ENCODE results near the gene C13orf42. TPM values are rescaled to one million over a fixed set of nuclear protein-coding genes. Genes with fewer than 3 reads are reported as not detected.

Gene C13orf42
- total RNA-seq, 4 donors from 2014 or later = not detected

DNA sequence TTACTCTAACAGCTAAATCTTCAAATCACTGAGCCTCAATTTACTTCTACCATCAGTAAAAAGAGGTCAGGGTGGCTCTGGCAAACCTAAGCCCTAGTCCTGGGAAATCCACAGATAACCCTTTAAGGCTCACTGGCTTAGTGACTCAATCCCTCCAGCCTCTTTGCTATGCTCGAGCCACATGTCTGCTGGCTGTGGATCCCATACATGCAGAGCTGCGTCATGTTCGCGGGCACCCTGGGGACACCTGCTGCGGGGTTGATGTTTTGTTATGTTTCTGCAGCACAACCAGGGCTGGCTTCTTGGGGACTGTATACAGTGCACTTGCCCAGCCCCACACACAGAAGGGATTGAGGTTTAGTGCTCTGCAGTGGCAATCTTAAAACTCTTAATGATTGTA is 41.6 kb upstream of the C13orf42 start:
- WGBS, 2 donors (ENCODE audit: low coverage in 1 of 2) = 82% methylated on average over 5 of the region's 5 CpGs; no CpG with 5 or more reads in 1 of the 2 donors
- in situ Hi-C loops (cut with MboI; ENCODE audit: low pct_ligation_motif_present in 1 of 4, low pct_unique_long_range_greater_than_20kb in 1 of 4, low sequenced_read_pairs in 3 of 4) = no loop called here
- H3K27ac ChIP-seq = no peak overlapping the region
- intact Hi-C loops (cut with DNase I; ENCODE audit: low total_unique reads) = no loop called here
- no peak overlapping the region for H3K4me3 ChIP-seq
- no peak for DNase-seq
- TF ChIP-seq, protein P1, sequence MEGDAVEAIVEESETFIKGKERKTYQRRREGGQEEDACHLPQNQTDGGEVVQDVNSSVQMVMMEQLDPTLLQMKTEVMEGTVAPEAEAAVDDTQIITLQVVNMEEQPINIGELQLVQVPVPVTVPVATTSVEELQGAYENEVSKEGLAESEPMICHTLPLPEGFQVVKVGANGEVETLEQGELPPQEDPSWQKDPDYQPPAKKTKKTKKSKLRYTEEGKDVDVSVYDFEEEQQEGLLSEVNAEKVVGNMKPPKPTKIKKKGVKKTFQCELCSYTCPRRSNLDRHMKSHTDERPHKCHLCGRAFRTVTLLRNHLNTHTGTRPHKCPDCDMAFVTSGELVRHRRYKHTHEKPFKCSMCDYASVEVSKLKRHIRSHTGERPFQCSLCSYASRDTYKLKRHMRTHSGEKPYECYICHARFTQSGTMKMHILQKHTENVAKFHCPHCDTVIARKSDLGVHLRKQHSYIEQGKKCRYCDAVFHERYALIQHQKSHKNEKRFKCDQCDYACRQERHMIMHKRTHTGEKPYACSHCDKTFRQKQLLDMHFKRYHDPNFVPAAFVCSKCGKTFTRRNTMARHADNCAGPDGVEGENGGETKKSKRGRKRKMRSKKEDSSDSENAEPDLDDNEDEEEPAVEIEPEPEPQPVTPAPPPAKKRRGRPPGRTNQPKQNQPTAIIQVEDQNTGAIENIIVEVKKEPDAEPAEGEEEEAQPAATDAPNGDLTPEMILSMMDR (IDR thresholded peaks at IDR 0.05) = no peak
- TF ChIP-seq POLR2A (IDR thresholded peaks at IDR 0.05) (no peak), POLR2AphosphoS5 (IDR thresholded peaks at IDR 0.05) (no peak), EP300 (IDR thresholded peaks at IDR 0.05; ENCODE audit: low read depth) (no peak)
- H3K27me3 ChIP-seq = peaks cover 8% of the 10 kb centered on the region
- peaks cover 0 to 9% (median 0%) of the 10 kb centered on the region in 4 donors for H3K4me1 ChIP-seq
- no peaks in the 10 kb centered on the region for H3K36me3 ChIP-seq
- H3K9me3 ChIP-seq = no peaks in the 10 kb centered on the region

DNA sequence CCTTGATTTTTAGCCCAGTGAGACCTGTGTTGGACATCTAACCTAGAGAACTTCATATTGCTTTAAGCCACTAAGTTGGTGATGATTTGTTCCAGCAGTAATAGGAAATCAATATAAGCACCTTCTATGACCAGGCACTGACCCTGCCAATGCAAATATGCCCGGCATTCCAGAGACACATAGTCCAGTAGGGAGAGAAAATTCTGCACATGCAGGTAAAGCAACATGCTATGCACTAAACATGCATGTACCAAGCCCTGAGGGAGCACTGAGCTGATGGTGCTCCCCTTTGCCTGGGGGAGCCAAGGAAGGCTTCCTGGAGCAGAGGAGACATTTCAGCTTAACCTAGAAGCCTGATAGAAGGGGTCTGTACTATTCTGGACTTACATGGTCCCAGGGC is 40.4 kb upstream of the C13orf42 start:
- 68% methylated on average over 1 of the region's 1 CpG; no CpG with 5 or more reads in 1 of the 2 donors for WGBS, 2 donors (ENCODE audit: low coverage in 1 of 2)
- intact Hi-C loops (cut with DNase I; ENCODE audit: low total_unique reads) = no loop called here
- in situ Hi-C loops (cut with MboI; ENCODE audit: low pct_ligation_motif_present in 1 of 4, low pct_unique_long_range_greater_than_20kb in 1 of 4, low sequenced_read_pairs in 3 of 4) = no loop called here

GRCh38 chr13:51148952-51149573 is 38.0 kb upstream of the C13orf42 start:
- TF ChIP-seq POLR2A (IDR thresholded peaks at IDR 0.05) (no peak), EP300 (IDR thresholded peaks at IDR 0.05; ENCODE audit: low read depth) (no peak)
- TF ChIP-seq, protein P1 (IDR thresholded peaks at IDR 0.05) = peak; percentile 22 to 47 (median 42)
- Histone ChIP-seq H3K36me3 (no peaks in the 10 kb centered on the region), H3K9me3 (no peaks in the 10 kb centered on the region), H3K4me3 (no peak overlapping the region), H3K27me3 (peaks cover 8% of the 10 kb centered on the region), H3K27ac (no peak overlapping the region), H3K4me1 (peaks cover 0 to 2% (median 0%) of the 10 kb centered on the region in 4 donors)
- in situ Hi-C loops (cut with MboI; ENCODE audit: low pct_ligation_motif_present in 1 of 4, low pct_unique_long_range_greater_than_20kb in 1 of 4, low sequenced_read_pairs in 3 of 4) (loop anchor here in 1 of 4 donors (10.0 kb wide), 1 partner anchor 136 kb away; no protein-coding TSS in a partner anchor), intact Hi-C loops (cut with DNase I; ENCODE audit: low total_unique reads) (loop anchor here (5.0 kb wide), 1 partner anchor 138 kb away; no protein-coding TSS in a partner anchor)
- whole genome bisulfite sequencing, 2 donors (ENCODE audit: low coverage in 1 of 2) = 13% methylated on average over 4 of the region's 4 CpGs; no CpG with 5 or more reads in 1 of the 2 donors
- DNase-seq = peak; percentile 11

More for the DNA sequence above, 40.4 kb upstream of the C13orf42 start:
- Histone ChIP-seq H3K27ac (no peak overlapping the region), H3K4me1 (peaks cover 0 to 9% (median 0%) of the 10 kb centered on the region in 4 donors), H3K27me3 (peaks cover 8% of the 10 kb centered on the region), H3K9me3 (no peaks in the 10 kb centered on the region), H3K36me3 (no peaks in the 10 kb centered on the region), H3K4me3 (no peak overlapping the region)
- DNase-seq = no peak
- TF ChIP-seq EP300 (IDR thresholded peaks at IDR 0.05; ENCODE audit: low read depth) (no peak), POLR2AphosphoS5 (IDR thresholded peaks at IDR 0.05) (no peak), POLR2A (IDR thresholded peaks at IDR 0.05) (no peak)
- TF ChIP-seq, protein P1 (IDR thresholded peaks at IDR 0.05) = no peak

- H3K4me1 ChIP-seq = no peaks in the 10 kb centered on the region
- intact Hi-C loops (cut with DNase I; ENCODE audit: low total_unique reads) (loop anchor here (5.0 kb wide), 1 partner anchor 139 kb away; no protein-coding TSS in a partner anchor), in situ Hi-C loops (cut with MboI; ENCODE audit: low pct_ligation_motif_present in 1 of 4, low pct_unique_long_range_greater_than_20kb in 1 of 4, low sequenced_read_pairs in 3 of 4) (loop anchor here in 1 of 4 donors (10.0 kb wide), 1 partner anchor 136 kb away; no protein-coding TSS in a partner anchor)
- no peaks in the 10 kb centered on the region for H3K36me3 ChIP-seq
- TF ChIP-seq POLR2A (IDR thresholded peaks at IDR 0.05) (no peak), POLR2AphosphoS5 (IDR thresholded peaks at IDR 0.05) (no peak), EP300 (IDR thresholded peaks at IDR 0.05; ENCODE audit: low read depth) (no peak)
- TF ChIP-seq, protein P1 (IDR thresholded peaks at IDR 0.05) = no peak
- 78 to 100% methylated on average over 2 to 18 of the region's 18 CpGs for WGBS, 2 donors (ENCODE audit: low coverage in 1 of 2)
- peaks cover 8% of the 10 kb centered on the region for H3K27me3 ChIP-seq
- no peak overlapping the region for H3K4me3 ChIP-seq
- no peak overlapping the region for H3K27ac ChIP-seq
- DNase-seq = no peak
- no peaks in the 10 kb centered on the region for H3K9me3 ChIP-seq
Observed at GRCh38 chr13:51148223-51148951, 37.3 kb upstream of the C13orf42 start.
